GM15510 (cell line): ENCODE results near the gene CFAP57.

Source experiments
- POLR2A ChIP-seq: IDR thresholded peaks from 3 replicates; pipeline ENCODE4 v1.6.1; 2011; ENCODE audit warnings: borderline replicate concordance; ENCODE audit not compliant: insufficient read length; ENCODE audit errors: extremely low read depth

CFAP57 gene

DNA sequence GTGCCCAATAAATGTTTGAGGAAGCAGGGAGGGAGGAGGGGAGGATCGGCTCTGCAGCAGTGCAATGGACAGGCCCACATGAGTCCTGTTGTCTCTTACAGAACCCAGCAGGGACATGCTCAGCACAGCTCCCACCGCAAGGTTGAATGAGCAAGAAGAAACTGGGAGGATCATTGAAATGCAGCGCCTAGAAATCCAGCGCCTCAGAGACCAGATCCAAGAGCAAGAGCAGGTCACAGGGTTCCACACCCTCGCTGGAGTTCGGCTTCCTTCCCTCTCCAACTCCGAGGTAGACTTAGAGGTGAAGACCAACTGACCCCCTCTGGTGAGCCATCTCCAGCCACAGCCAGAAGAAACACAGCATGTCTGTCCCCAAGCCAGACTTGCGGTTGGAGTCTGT, 81.7 kb downstream of the CFAP57 start:
- no peak for TF ChIP-seq POLR2A

DNA sequence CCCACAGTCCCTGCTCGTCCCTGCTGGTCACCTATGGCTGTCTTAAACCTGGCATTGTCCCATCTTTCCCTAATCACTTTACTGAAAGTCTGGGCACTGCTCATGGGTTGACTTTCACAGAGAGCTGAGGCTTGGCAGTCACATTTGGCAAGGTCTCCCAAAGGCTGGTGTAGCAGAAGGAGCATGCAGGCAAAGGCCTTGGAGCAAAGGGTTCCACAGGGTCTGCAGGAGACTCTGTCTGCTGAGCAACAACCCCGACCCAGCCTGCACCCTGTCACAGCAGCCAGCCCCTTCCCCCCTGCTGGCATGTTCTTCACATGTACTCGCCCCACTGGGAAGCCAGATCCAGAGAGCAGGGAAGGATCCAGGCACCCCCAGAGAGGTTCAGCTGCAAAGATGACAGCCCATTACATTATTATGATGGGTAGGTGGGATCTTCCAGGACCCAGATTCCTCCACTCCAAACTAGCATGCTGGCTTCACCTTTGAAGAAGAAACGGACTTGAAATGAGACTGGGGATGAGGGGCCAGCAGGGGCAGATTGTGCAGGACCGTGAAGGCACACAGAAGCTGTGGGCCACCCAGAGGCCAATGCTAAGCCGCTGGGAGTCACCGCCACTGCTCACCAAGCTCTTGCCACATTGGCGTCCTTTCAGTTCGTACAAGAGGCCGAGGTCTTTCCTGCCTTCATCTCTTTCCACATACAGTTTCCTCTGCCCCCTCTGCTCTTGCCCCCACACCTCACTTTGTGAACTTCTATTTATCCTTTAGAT, 83.5 kb downstream of the CFAP57 start:
- TF ChIP-seq POLR2A = no peak

GRCh38 chr1:43256675-43257570, 84.8 kb downstream of the CFAP57 start:
- TF ChIP-seq POLR2A = no peak

DNA sequence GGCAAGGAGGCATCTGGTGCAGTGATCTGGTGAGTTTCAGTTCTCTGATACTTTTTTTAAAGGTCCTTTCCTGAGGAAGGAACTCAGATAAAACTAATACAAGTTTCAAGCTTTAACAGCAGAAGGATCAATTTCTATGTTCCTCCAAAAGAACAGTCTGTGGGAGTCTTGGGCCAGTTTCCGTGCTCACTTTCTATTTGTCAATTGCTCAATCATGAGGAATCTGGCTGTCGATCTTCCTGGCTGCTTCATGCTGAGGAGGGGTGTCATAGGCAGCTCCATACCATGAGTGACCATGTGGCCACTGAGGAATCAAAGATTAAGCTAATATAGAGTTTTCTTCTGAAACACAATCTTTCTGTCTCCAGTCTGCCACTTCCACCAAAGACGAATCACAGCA, 86.2 kb downstream of the CFAP57 start:
- TF ChIP-seq POLR2A = no peak

GRCh38 chr1:43265431-43265830, 93.3 kb downstream of the CFAP57 start:
- no peak for TF ChIP-seq POLR2A

DNA sequence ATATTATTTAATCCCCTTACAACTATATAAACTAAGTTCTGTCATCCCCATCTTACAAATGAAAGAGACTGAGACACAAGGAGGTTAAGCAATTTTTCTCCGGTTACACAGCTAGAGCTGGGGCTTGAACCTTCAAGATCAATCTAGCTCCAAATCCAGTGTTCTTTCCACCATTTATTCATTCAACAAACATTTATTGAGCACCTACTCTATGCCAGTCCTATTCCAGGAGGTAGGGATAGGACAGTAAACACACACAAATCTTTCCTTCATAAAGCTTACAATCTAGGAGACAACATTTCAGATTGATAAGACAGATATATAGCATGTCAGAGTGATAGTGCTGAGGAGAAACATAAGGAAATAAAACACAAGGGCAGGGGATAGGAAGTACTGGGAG, 94.8 kb downstream of the CFAP57 start:
- no peak for TF ChIP-seq POLR2A

- TF ChIP-seq POLR2A = no peak
Observed at GRCh38 chr1:43267291-43267805, 95.2 kb downstream of the CFAP57 start.

GRCh38 chr1:43267818-43268425, 95.8 kb downstream of the CFAP57 start:
- TF ChIP-seq POLR2A = no peak

- no peak for TF ChIP-seq POLR2A
Observed at GRCh38 chr1:43269627-43270375, 97.7 kb downstream of the CFAP57 start, which contains the start of gene TMEM125. TMEM125 (plus strand) TSS chr1:43269983; CDS start chr1:43272723, 2,740 bp downstream.

GRCh38 chr1:43270421-43271095, 98.4 kb downstream of the CFAP57 start:
- no peak for TF ChIP-seq POLR2A

DNA sequence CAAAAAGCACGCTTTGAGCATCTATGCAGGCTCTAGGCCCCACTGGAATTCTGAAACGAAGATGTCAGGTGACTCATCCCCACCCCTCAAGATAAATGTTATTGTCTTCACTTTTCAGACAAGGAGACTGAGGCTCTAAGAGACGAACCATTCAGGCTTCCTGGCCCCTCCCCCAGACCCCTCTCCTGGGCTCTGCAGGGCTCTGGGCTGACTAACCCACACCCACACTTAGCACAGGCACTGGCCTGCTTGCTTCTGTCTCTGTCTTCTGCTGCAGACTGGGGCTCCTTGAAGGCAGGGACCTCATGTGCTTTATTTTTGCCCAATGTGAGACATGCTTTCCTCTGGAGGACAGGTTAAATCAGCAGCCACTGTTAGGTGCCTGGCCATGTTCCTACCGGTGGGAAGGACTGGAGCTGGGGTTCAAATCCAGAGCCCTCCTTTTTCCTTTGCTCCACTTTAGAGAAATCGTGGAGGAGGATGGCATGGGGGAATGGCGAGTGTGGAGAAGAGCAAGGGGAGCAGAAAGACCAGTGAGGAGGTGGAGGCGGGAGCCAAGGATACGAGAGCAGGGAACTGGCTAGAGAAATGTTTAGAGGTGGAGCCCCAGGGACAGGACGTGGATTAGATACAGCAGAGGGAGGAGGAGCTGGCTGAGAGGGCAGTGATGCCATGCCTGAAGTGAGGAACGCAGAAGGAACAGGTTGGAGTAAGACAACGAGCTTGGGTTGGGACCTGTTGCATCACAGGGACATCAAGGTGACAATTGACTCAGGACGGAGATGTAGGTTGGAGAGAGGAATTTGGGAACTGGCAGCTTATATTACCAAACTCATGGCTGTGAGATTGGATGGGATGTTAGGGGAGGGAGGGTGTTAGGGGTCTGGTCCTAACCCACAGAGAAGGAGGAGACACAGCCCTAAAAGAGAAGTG, 99.3 kb downstream of the CFAP57 start:
- no peak for TF ChIP-seq POLR2A

DNA sequence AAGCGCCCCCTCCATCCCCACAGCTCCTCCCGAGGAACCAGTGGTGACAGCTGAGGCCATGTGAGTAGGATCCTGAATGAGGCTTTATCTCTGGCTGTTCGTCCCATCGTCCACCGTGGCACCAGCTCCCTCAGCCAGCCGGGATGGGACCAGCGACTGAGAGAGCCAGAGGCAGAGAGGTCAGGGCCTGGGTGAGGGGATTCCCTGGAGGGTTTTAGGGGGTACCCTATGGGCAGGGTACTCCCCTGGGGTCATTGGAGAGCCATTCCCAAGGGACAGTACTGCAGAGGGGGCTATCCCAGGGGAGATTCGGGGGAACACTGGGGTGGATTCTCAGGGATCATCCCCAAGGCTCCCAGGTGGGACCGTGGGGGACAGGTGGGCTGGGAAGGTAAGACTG, 100.0 kb downstream of the CFAP57 start:
- TF ChIP-seq POLR2A = no peak
